GM12878 (cell line): ENCODE measurements around the gene KANK4.

ENCODE experiments used
- BHLHE40 ChIP-seq, 2 experiments: fragments of 450-650 bp in 1 of 2; IDR thresholded peaks; 2 replicates each; pipeline ENCODE4 v1.6.1; 2011 to 2017; ENCODE audit warnings: low read depth in 2 of 2, borderline replicate concordance in 1 of 2, improper control_type of control experiment in 1 of 2, low read length in 1 of 2, mild to moderate bottlenecking in 1 of 2
- EP300 ChIP-seq, 2 experiments: fragments of 150-350 bp in 1 of 2; IDR thresholded peaks; 2 replicates each; pipeline ENCODE4 v1.6.1; 2011 to 2012; ENCODE audit warnings: low read depth in 2 of 2, low read length in 2 of 2, borderline replicate concordance in 1 of 2, improper control_type of control experiment in 1 of 2, inconsistent platforms in 1 of 2; ENCODE audit not compliant: control insufficient read depth in 1 of 2
- EZH2 ChIP-seq: IDR thresholded peaks from 2 replicates; pipeline ENCODE4 v1.6.1; 2012; ENCODE audit warnings: low read depth, mild to moderate bottlenecking, control low read depth, inconsistent platforms, low read length, borderline replicate concordance; ENCODE audit not compliant: control insufficient read depth
- MTA3 ChIP-seq: IDR thresholded peaks from 2 replicates; pipeline ENCODE4 v1.6.1; 2012; ENCODE audit warnings: low read length, inconsistent platforms, borderline replicate concordance
- POLR2A ChIP-seq: IDR thresholded peaks from 2 replicates; pipeline ENCODE4 v1.6.1; 2011; ENCODE audit warnings: low read depth, mild to moderate bottlenecking, low read length
- SIN3A ChIP-seq: IDR thresholded peaks from 2 replicates; pipeline ENCODE4 v1.6.1; 2012; ENCODE audit warnings: low read depth, low read length, improper control_type of control experiment
- TF ChIP-seq, protein P1 (sequence below): fragments of 450-650 bp; formaldehyde crosslinking; IDR thresholded peaks from 2 replicates; pipeline ENCODE4 v1.5.0; 2022; ENCODE audit warnings: mild to moderate bottlenecking, missing genetic modification characterization
- TF ChIP-seq, protein P2 (sequence below): fragments of 450-650 bp; IDR thresholded peaks from 2 replicates; pipeline ENCODE4 v1.6.1; 2016; ENCODE audit warnings: mild to moderate bottlenecking
- TF ChIP-seq, protein P3 (sequence below), 3 experiments: IDR thresholded peaks in 2 of 3; conservative IDR thresholded peaks in 1 of 3; 2 replicates each; pipeline ENCODE4 v1.5.1; 2011; ENCODE audit warnings: low read depth in 3 of 3, low read length in 3 of 3, mild to moderate bottlenecking in 3 of 3, control low read depth in 2 of 3, moderate library complexity in 2 of 3, inconsistent platforms in 1 of 3, mixed read lengths in 1 of 3; ENCODE audit not compliant: control insufficient read depth in 2 of 3, insufficient read depth in 1 of 3; ENCODE audit errors: extremely low read depth in 1 of 3
- TF ChIP-seq, protein P4 (sequence below): fragments of 450-650 bp; IDR thresholded peaks from 2 replicates; pipeline ENCODE4 v1.6.1; 2017; ENCODE audit warnings: mild to moderate bottlenecking

DNA sequence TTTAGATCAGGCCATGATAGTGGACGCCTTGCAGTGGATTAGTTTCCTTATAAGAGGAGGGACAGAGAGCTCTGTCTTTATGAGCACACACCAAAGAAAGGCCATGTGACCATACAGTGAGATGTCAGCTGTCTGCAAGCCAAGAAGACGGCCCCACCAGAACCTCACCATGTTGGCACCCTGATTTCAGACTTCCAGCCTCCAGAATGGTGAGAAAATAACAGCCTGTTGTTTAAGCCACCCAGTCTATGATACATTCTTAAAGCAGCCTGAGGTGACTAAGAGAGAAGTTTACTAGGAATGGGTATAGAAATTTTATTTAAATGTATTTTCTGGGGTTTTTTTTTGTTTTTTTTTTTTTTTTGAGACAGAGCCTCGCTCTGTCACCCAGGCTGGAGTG lies 95.1 kb downstream of the KANK4 start:
- TF ChIP-seq, protein P1, sequence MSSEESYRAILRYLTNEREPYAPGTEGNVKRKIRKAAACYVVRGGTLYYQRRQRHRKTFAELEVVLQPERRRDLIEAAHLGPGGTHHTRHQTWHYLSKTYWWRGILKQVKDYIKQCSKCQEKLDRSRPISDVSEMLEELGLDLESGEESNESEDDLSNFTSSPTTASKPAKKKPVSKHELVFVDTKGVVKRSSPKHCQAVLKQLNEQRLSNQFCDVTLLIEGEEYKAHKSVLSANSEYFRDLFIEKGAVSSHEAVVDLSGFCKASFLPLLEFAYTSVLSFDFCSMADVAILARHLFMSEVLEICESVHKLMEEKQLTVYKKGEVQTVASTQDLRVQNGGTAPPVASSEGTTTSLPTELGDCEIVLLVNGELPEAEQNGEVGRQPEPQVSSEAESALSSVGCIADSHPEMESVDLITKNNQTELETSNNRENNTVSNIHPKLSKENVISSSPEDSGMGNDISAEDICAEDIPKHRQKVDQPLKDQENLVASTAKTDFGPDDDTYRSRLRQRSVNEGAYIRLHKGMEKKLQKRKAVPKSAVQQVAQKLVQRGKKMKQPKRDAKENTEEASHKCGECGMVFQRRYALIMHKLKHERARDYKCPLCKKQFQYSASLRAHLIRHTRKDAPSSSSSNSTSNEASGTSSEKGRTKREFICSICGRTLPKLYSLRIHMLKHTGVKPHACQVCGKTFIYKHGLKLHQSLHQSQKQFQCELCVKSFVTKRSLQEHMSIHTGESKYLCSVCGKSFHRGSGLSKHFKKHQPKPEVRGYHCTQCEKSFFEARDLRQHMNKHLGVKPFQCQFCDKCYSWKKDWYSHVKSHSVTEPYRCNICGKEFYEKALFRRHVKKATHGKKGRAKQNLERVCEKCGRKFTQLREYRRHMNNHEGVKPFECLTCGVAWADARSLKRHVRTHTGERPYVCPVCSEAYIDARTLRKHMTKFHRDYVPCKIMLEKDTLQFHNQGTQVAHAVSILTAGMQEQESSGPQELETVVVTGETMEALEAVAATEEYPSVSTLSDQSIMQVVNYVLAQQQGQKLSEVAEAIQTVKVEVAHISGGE (CRISPR knock-in tag) = no peak
- TF ChIP-seq BHLHE40 (IDR thresholded peaks at IDR 0.05; ENCODE audit: borderline replicate concordance in 1 of 2, low read depth in 2 of 2, low read length in 1 of 2) = no peak
- TF ChIP-seq, protein P2, sequence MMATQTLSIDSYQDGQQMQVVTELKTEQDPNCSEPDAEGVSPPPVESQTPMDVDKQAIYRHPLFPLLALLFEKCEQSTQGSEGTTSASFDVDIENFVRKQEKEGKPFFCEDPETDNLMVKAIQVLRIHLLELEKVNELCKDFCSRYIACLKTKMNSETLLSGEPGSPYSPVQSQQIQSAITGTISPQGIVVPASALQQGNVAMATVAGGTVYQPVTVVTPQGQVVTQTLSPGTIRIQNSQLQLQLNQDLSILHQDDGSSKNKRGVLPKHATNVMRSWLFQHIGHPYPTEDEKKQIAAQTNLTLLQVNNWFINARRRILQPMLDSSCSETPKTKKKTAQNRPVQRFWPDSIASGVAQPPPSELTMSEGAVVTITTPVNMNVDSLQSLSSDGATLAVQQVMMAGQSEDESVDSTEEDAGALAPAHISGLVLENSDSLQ = no peak
- TF ChIP-seq, protein P3, sequence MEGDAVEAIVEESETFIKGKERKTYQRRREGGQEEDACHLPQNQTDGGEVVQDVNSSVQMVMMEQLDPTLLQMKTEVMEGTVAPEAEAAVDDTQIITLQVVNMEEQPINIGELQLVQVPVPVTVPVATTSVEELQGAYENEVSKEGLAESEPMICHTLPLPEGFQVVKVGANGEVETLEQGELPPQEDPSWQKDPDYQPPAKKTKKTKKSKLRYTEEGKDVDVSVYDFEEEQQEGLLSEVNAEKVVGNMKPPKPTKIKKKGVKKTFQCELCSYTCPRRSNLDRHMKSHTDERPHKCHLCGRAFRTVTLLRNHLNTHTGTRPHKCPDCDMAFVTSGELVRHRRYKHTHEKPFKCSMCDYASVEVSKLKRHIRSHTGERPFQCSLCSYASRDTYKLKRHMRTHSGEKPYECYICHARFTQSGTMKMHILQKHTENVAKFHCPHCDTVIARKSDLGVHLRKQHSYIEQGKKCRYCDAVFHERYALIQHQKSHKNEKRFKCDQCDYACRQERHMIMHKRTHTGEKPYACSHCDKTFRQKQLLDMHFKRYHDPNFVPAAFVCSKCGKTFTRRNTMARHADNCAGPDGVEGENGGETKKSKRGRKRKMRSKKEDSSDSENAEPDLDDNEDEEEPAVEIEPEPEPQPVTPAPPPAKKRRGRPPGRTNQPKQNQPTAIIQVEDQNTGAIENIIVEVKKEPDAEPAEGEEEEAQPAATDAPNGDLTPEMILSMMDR (IDR thresholded peaks at IDR 0.05 in 2 of 3, conservative IDR thresholded peaks at IDR 0.05 in 1 of 3; ENCODE audit: control insufficient read depth in 2 of 3, extremely low read depth in 1 of 3, insufficient read depth in 1 of 3, low read depth in 3 of 3, low read length in 3 of 3) = no peak
- TF ChIP-seq EZH2 = no peak
- no peak for TF ChIP-seq MTA3
- TF ChIP-seq POLR2A = no peak
- TF ChIP-seq SIN3A = no peak
- no peak for TF ChIP-seq EP300 (IDR thresholded peaks at IDR 0.05; ENCODE audit: borderline replicate concordance in 1 of 2, control insufficient read depth in 1 of 2, low read depth in 2 of 2, low read length in 2 of 2)
- TF ChIP-seq, protein P4, sequence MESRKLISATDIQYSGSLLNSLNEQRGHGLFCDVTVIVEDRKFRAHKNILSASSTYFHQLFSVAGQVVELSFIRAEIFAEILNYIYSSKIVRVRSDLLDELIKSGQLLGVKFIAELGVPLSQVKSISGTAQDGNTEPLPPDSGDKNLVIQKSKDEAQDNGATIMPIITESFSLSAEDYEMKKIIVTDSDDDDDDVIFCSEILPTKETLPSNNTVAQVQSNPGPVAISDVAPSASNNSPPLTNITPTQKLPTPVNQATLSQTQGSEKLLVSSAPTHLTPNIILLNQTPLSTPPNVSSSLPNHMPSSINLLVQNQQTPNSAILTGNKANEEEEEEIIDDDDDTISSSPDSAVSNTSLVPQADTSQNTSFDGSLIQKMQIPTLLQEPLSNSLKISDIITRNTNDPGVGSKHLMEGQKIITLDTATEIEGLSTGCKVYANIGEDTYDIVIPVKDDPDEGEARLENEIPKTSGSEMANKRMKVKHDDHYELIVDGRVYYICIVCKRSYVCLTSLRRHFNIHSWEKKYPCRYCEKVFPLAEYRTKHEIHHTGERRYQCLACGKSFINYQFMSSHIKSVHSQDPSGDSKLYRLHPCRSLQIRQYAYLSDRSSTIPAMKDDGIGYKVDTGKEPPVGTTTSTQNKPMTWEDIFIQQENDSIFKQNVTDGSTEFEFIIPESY = no peak
